ENCODE measurements around the gene TRIO.

GRCh38 chr5:14114615-14115251 is 28.4 kb upstream of the TRIO start:
- TF ChIP-seq CTCF (IDR thresholded peaks at IDR 0.05; ENCODE audit: insufficient read depth, low read length, poor library complexity, severe bottlenecking), result no peak
- TF ChIP-seq EZH2phosphoT487 (conservative IDR thresholded peaks at IDR 0.05; ENCODE audit: low read length), result no peak
